Right lung (tissue), 10 donors: ENCODE measurements around the gene CCDC27. TPM values are rescaled to one million over a fixed set of nuclear protein-coding genes. Genes with fewer than 3 reads are reported as not detected.

Source experiments
- DNase-seq, 2 donors: peaks; one replicate each; pipeline ENCODE4 v3.0.0-alpha.2; 2013
- long read RNA-seq, 8 donors: transcript quantifications; one replicate each; lab custom pipeline, GENCODE V29; 2026
- polyA plus RNA-seq, 5 donors: library from polyadenylated mRNA; unstranded; fragments of 120-200 nt; gene quantifications; one replicate each; pipeline versions ENCODE4 v1.2.1 to v1.2.3, GENCODE V29; 2013; ENCODE audit warnings: inconsistent platforms in 1 of 5, low replicate concordance in 1 of 5; ENCODE audit not compliant: insufficient read length in 5 of 5, insufficient read depth in 1 of 5

CCDC27 gene
- under 1 TPM; 0.10 to 0.21 (median 0.19) TPM for polyA plus RNA-seq
- long read RNA-seq, donor 1, result 0 reads
- long read RNA-seq, donor 2, result 0 reads
- long read RNA-seq, donor 3, result 0 reads
- long read RNA-seq, donor 4, result 0 reads
- long read RNA-seq, donor 5, result 0 reads
- long read RNA-seq, donor 6, result 0 reads
- long read RNA-seq, donor 7, result 0 reads
- long read RNA-seq, donor 8, result 0 reads

GRCh38 chr1:3752400-3752945 lies at the start of gene CCDC27:
TSS of gene CCDC27 (plus strand) at chr1:3752450. CDS start at chr1:3752482, 32 bp downstream.
- DNase-seq, result no peak

- no peak for DNase-seq
Measured at GRCh38 chr1:3702528-3702927, 49.7 kb upstream of the CCDC27 start.

- DNase-seq, result no peak
Measured at GRCh38 chr1:3702990-3703728, 49.1 kb upstream of the CCDC27 start.

GRCh38 chr1:3703786-3704371 lies 48.4 kb upstream of the CCDC27 start:
- DNase-seq, result no peak

GRCh38 chr1:3705341-3705950 lies 46.8 kb upstream of the CCDC27 start:
- DNase-seq, result no peak

- no peak for DNase-seq
Measured at GRCh38 chr1:3706651-3707297, 45.5 kb upstream of the CCDC27 start.

GRCh38 chr1:3707298-3707938 lies 44.8 kb upstream of the CCDC27 start:
- DNase-seq, result no peak

GRCh38 chr1:3707939-3708328 lies 44.3 kb upstream of the CCDC27 start:
- no peak for DNase-seq

GRCh38 chr1:3708791-3709190 lies 43.5 kb upstream of the CCDC27 start:
- no peak for DNase-seq

GRCh38 chr1:3710251-3710650 lies 42.0 kb upstream of the CCDC27 start:
- DNase-seq, result no peak

GRCh38 chr1:3711381-3711779 lies 40.9 kb upstream of the CCDC27 start:
- DNase-seq, result no peak

- no peak for DNase-seq
Measured at GRCh38 chr1:3711780-3712451, 40.3 kb upstream of the CCDC27 start.

GRCh38 chr1:3712573-3713535 lies 39.4 kb upstream of the CCDC27 start:
- DNase-seq, result peak in 1 of 2 donors; percentile 26

GRCh38 chr1:3713840-3714239 lies 38.4 kb upstream of the CCDC27 start:
- DNase-seq, result no peak

GRCh38 chr1:3714284-3714741 lies 37.9 kb upstream of the CCDC27 start:
- DNase-seq, result no peak

- no peak for DNase-seq
Measured at GRCh38 chr1:3714814-3715213, 37.4 kb upstream of the CCDC27 start.

GRCh38 chr1:3716351-3716750 lies 35.9 kb upstream of the CCDC27 start:
- no peak for DNase-seq

GRCh38 chr1:3717041-3717714 lies 35.1 kb upstream of the CCDC27 start:
- DNase-seq, result no peak
